ENCODE measurements around the gene TMEM204. TPM values are rescaled to one million over a fixed set of nuclear protein-coding genes. Genes with fewer than 3 reads are reported as not detected.
"Not testable (repeated sequence)": the region's sequence is repeated elsewhere in the genome, so short reads cannot be mapped to it uniquely, and the experiment has no call there.

Gene TMEM204
- total RNA-seq, 1 experiment from 2014 or later = 37.2 TPM

DNA sequence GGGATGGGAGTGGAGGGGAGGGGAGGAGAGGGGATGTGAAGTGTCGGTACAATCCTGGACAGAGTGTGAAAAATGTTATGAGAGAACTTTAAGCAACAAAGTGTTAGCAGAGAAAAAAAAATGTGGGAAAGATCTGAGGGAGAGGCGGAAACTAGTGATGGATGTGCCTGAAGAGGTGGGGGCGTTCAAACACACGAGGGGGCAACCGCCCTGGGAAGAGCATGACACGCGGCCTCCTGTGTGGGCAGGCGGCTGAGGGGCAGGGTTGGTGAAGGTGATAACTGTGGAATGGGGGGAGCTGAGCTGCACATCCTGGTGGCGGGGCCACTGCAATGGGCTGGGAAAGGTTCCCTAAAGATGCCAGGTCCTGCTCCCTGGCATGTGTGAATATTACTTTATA lies 48.3 kb downstream of the TMEM204 start:
- DNase-seq (ENCODE audit: low read depth) = no peak

DNA sequence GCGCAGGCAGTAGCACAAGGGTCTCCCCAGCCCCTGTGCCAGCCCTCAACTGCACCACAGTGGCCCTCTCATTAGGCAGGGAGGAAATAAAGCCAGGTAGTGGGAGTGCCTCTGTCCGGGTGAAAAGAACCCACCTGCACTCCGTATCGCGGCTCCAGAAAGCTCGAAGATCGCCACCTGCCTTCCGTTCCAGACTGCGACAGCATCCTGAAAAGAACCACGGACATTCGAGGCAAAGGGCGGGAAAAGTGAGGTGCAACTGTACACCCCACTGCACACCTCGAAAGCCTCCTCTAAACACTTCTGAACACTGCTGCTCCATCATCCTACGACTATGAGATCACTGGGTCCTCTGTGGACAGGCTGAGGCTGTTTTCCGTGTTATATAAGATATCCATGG lies 49.7 kb downstream of the TMEM204 start:
- no peak for DNase-seq (ENCODE audit: low read depth)

DNA sequence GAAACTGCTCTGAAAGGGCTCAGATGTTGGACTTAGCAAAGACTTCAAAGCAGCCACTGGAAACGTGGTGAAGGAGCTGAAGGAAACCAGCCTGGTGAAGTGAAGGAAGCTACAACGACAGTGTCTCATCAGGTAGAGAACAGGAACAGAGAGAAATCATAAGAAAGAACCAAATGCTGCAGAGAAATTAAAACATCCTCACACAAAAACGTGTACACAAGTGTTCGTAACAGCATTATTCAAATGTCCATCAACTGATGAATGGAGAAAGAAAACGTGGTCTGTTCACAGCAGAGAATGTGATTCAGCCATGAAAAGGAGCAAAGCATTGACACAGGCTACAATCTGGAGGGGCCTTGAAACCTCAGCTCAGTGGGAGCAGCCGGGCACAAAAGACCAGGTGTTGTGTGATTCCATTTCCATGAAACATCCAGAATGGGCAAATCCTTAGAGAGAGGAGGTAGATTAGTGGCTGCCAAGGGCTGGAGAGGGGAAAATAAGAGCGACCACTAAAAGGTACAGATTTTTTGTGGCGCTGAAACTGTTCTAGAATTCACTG lies 51.5 kb downstream of the TMEM204 start:
- DNase-seq (ENCODE audit: low read depth) = no peak

DNA sequence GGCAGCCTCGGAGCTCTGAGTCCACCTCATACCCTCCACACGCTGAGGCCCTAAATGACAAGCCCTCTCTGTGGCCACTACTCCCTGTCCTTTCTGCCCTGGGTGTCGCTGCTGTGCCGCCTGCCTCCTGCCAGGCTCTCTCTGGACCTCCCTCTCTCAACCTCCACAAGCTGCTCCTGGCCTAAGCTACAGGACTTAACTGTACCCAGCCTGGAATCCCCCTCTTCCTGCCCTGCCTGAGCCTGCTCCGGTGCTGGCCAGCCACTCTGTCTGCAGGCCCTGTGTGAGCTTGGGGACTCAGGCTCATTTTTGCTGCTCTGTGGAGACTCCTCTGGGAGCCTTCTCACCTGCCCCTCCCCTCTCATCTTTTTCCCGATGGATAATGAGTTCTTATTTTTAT lies 56.9 kb downstream of the TMEM204 start:
- DNase-seq (ENCODE audit: low read depth) = no peak

DNA sequence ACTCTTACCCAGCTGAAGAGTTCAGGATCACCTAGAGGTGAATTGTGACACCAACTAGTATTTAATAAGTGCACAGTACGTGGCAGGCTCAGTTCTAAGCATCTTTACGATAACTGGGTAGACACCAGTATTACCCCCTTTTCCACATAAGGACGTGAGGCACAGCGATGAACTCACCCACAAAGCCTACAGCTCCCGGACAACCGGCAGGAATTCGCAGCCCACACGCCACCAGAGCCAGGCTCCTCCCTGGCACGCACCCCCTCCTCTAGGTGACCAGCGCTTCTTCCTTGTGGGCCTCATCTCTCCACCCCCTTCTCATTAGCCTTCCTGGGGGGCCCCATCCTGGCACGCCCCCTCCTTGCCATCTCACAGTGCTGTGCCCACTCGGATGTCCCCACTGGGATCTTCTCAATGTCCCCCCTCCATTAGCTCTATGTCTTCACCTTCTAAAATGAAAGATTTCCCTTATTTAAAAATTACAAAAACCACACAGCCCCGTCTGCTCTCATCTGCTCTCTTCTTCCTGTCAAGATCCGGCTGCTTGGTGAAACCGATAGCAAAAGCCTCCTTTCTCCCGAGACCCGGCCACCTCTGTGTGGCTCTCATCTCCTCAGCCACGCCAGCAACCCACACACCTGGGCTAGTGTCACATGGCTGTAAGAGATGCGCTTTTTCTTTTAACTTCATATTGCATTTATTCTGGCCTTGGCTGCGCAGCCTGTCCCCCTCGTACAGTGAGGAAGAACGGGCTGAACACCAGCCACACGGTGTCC lies 57.7 kb downstream of the TMEM204 start:
- DNase-seq (ENCODE audit: low read depth) = no peak

DNA sequence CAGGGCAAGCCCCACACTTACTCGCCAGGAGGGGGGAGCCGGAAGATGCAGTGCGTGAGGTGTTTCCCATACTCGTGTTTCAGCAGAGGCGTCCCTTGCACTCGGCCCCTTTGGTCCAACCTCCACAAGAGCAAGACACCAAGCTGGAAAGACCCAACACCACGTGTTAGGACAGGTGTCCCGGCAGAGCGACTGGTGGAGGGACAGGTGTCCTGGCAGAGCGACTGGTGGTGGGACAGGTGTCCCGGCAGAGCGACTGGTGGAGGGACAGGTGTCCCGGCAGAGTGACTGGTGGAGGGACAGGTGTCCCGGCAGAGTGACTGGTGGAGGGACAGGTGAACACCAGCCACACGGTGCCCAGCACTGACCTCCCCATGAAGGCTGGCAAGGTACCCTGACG lies 59.0 kb downstream of the TMEM204 start:
- DNase-seq (ENCODE audit: low read depth) = no peak

DNA sequence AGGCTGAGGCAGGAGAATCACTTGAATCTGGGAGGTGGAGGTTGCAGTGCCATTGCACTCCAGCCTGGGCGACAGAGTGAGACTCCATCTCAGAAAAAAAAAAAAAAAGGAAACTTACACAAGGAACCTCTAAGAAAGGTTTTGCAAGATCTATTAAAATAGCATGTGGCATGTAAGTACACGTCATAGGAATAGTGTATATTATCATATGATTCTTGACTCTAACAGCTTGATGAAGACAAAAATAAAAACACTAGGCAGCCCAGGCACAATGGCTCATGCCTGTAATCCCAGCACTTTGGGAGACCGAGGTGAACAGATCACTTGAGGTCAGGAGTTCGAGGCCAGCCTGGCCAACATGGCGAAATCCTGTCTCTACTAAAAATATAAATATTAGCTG lies 62.0 kb downstream of the TMEM204 start:
- not testable (repeated sequence) for DNase-seq (ENCODE audit: low read depth)

DNA sequence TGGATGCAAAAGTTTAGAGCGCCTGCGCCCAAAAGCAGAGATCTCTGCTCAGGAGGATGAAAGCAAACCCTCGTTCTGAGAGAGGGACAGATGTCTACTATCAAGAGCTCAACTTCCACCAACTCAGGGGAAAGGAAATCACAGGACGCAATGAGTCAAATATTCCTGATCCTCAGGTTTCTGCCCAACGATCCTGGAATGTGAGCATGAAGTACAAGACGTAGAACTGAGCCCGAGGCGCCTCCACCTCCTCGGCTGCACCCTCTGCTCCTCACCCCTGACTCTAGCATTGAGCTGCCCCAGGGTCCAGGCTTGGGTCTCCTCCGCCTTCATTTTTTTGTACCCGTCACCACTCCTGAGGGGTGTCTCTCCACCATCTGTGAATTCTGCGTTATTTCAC lies 63.0 kb downstream of the TMEM204 start:
- DNase-seq (ENCODE audit: low read depth) = no peak

DNA sequence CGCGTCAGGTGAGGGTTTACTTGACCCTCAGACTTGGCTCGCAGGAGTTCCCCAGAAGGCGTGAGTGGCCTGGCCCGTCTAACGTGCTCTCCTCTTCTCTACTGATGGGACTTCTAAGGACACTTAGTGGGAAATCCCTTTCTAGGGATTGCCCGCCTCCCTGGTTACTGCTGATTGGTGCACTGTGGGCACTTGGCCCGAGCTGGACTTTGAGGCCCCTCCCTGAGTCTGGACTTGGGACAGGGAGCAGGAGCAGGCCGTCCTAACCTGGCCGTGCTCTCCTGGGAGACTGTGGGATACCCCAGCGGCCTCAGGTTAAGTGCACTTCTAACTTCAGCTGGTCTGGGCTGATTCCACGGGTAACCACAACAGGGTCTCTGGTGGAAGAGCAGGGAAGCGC lies 63.7 kb downstream of the TMEM204 start:
- DNase-seq (ENCODE audit: low read depth) = no peak

DNA sequence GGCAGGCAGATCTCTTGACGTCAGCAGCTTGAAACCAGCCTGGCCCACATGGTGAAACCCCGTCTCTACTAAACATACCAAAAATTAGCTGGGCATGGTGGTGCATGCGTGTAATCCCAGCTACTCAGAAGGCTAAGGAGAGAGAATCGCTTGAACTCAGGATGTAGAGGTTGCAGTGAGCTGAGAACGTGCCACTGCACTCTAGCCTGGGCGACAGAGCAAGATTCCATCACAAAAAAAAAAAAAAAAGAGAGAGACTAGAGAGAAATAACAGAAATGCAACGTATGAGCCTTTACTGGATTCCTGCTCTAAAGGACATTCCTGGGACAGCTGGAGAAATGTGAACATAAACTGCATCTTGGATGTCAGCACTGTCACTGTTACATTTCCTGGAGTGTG lies 67.6 kb downstream of the TMEM204 start:
- DNase-seq (ENCODE audit: low read depth) = no peak

DNA sequence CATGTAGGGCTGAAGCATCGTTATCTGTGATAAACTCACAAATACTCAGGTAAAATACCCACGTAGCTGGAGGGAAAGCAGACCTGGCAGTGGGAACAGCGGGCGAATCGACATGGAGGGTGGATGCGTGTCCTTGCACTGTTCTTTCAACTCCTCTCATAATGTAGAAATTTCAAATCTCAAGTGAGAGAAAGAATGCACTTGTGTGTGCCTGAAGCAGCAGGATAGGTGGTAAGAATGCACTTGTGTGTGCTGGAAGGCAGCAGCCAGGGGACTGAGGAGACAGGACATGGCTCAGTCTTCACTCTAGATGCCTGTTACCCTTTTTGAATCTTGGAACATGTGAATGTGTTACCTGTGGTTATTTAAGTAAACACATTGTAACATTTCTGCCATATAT lies 68.0 kb downstream of the TMEM204 start:
- DNase-seq (ENCODE audit: low read depth) = no peak

DNA sequence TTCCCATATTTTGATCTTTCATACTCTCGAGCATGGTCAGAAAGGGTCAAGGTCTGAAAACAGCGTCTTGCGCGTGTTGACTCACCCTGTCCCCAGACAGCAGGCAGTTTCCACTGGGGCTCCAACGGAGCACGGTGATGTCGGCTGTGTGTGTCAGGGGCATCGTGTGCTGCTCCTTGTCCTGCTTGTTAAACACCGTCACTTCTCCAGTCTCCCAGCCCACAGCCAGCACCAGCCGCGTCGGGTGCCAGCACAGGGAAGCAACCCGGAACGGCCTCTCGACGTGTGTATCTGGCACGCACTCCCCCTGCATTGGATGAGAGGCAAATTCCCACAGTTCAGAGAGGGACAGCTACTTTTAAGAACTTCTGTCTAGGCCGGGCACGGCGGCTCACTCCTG lies 68.8 kb downstream of the TMEM204 start:
- DNase-seq (ENCODE audit: low read depth) = no peak

Other genes starting within 250 kb of the TMEM204 start
- 73.1 and 121 TPM in 2 replicates for gene UBE2I, start 224.0 kb upstream of the TMEM204 start, total RNA-seq (2014; rRNA removed; shearing (Covaris generic))
- gene BAIAP3, start 200.0 kb upstream of the TMEM204 start, total RNA-seq (2014; rRNA removed; shearing (Covaris generic)) = 0.13 and 0.50 TPM in 2 replicates
- 103 and 109 TPM in 2 replicates for gene TSR3, start 181.8 kb upstream of the TMEM204 start, total RNA-seq (2014; rRNA removed; shearing (Covaris generic))
- 38.2 and 38.9 TPM in 2 replicates for gene GNPTG, start 181.7 kb upstream of the TMEM204 start, total RNA-seq (2014; rRNA removed; shearing (Covaris generic))
- gene UNKL, start 119.0 kb upstream of the TMEM204 start, total RNA-seq (2014; rRNA removed; shearing (Covaris generic)) = 17.0 and 21.8 TPM in 2 replicates
- 42.0 and 62.9 TPM in 2 replicates for gene UQCC4, start 112.9 kb upstream of the TMEM204 start, total RNA-seq (2014; rRNA removed; shearing (Covaris generic))
- gene PERCC1, start 102.6 kb upstream of the TMEM204 start, total RNA-seq (2014; rRNA removed; shearing (Covaris generic)) = not detected in 2 replicates
- gene CCDC154, start 89.1 kb upstream of the TMEM204 start, total RNA-seq (2014; rRNA removed; shearing (Covaris generic)) = 0.03 and 0.26 TPM in 2 replicates
- gene CLCN7, start 58.6 kb upstream of the TMEM204 start, total RNA-seq (2014; rRNA removed; shearing (Covaris generic)) = 57.5 and 67.0 TPM in 2 replicates
- not detected in 2 replicates for gene PTX4, start 44.7 kb upstream of the TMEM204 start, total RNA-seq (2014; rRNA removed; shearing (Covaris generic))
- 27.1 and 35.6 TPM in 2 replicates for gene TELO2, start 40.3 kb upstream of the TMEM204 start, total RNA-seq (2014; rRNA removed; shearing (Covaris generic))
- gene IFT140, start 78.4 kb downstream of the TMEM204 start, total RNA-seq (2014; rRNA removed; shearing (Covaris generic)) = 3.3 and 5.0 TPM in 2 replicates
- gene CRAMP1, start 78.7 kb downstream of the TMEM204 start, total RNA-seq (2014; rRNA removed; shearing (Covaris generic)) = 5.7 and 7.0 TPM in 2 replicates
- gene JPT2, start 144.6 kb downstream of the TMEM204 start, total RNA-seq (2014; rRNA removed; shearing (Covaris generic)) = 87.1 and 111 TPM in 2 replicates
- gene MAPK8IP3, start 172.5 kb downstream of the TMEM204 start, total RNA-seq (2014; rRNA removed; shearing (Covaris generic)) = 24.4 and 27.4 TPM in 2 replicates
- 7.3 and 7.4 TPM in 2 replicates for gene NME3, start 237.9 kb downstream of the TMEM204 start, total RNA-seq (2014; rRNA removed; shearing (Covaris generic))
- gene EME2, start 239.1 kb downstream of the TMEM204 start, total RNA-seq (2014; rRNA removed; shearing (Covaris generic)) = 6.3 and 7.3 TPM in 2 replicates
- 248 and 271 TPM in 2 replicates for gene MRPS34, start 239.5 kb downstream of the TMEM204 start, total RNA-seq (2014; rRNA removed; shearing (Covaris generic))
- 28.7 and 31.2 TPM in 2 replicates for gene SPSB3, start 248.9 kb downstream of the TMEM204 start, total RNA-seq (2014; rRNA removed; shearing (Covaris generic))
- gene NUBP2, start 249.3 kb downstream of the TMEM204 start, total RNA-seq (2014; rRNA removed; shearing (Covaris generic)) = 123 and 137 TPM in 2 replicates

All from HT1080 (cell line).